ENCODE data around the gene TECPR2.

The TECPR2 gene

GRCh38 chr14:102440392-102440791 is 77.7 kb downstream of the TECPR2 start:
- DNase-seq (ENCODE audit: low spot score), result no peak
- no peak for TF ChIP-seq CTCF (IDR thresholded peaks at IDR 0.05; ENCODE audit: extremely low read depth, missing control alignments)

GRCh38 chr14:102442241-102443211 is 79.8 kb downstream of the TECPR2 start:
- DNase-seq (ENCODE audit: low spot score), result no peak
- TF ChIP-seq CTCF (IDR thresholded peaks at IDR 0.05; ENCODE audit: extremely low read depth, missing control alignments), result no peak

- no peak for DNase-seq (ENCODE audit: low spot score)
These were observed 82.3 kb downstream of the TECPR2 start for GRCh38 chr14:102445066-102445465.

GRCh38 chr14:102445641-102446040 is 82.9 kb downstream of the TECPR2 start:
- DNase-seq (ENCODE audit: low spot score), result no peak
- TF ChIP-seq CTCF (IDR thresholded peaks at IDR 0.05; ENCODE audit: extremely low read depth, missing control alignments), result no peak

More at GRCh38 chr14:102445066-102445465, 82.3 kb downstream of the TECPR2 start:
- no peak for TF ChIP-seq CTCF (IDR thresholded peaks at IDR 0.05; ENCODE audit: extremely low read depth, missing control alignments)

- TF ChIP-seq CTCF (IDR thresholded peaks at IDR 0.05; ENCODE audit: extremely low read depth, missing control alignments), result no peak
- no peak for DNase-seq (ENCODE audit: low spot score)
These were observed 87.7 kb downstream of the TECPR2 start for GRCh38 chr14:102450206-102451063.

- no peak for TF ChIP-seq CTCF (IDR thresholded peaks at IDR 0.05; ENCODE audit: extremely low read depth, missing control alignments)
- DNase-seq (ENCODE audit: low spot score), result no peak
These were observed 88.3 kb downstream of the TECPR2 start for GRCh38 chr14:102451064-102451352.

- no peak for TF ChIP-seq CTCF (IDR thresholded peaks at IDR 0.05; ENCODE audit: extremely low read depth, missing control alignments)
- no peak for DNase-seq (ENCODE audit: low spot score)
These were observed 89.6 kb downstream of the TECPR2 start for GRCh38 chr14:102452302-102452701.
